ENCODE data around the gene KBTBD8. TPM values are rescaled to one million over a fixed set of nuclear protein-coding genes. Genes with fewer than 3 reads are reported as not detected.

Gene KBTBD8
- total and polyA plus RNA-seq, 7 donors, result 0.55 to 4.0 (median 1.4) TPM

- no peak for DNase-seq
- intact Hi-C loops (cut with DNase I), result no loop called here
Measured at GRCh38 chr3:67033079-67033478, 35.0 kb downstream of the KBTBD8 start.

GRCh38 chr3:67034371-67034770 is 36.3 kb downstream of the KBTBD8 start:
- H3K27me3 ChIP-seq, result no peaks in the 10 kb centered on the region
- H3K4me3 ChIP-seq, result no peak overlapping the region
- no peak for TF ChIP-seq POLR2AphosphoS5 (IDR thresholded peaks at IDR 0.05)
- no peak for TF ChIP-seq EP300 (IDR thresholded peaks at IDR 0.05)
- TF ChIP-seq, protein P1, sequence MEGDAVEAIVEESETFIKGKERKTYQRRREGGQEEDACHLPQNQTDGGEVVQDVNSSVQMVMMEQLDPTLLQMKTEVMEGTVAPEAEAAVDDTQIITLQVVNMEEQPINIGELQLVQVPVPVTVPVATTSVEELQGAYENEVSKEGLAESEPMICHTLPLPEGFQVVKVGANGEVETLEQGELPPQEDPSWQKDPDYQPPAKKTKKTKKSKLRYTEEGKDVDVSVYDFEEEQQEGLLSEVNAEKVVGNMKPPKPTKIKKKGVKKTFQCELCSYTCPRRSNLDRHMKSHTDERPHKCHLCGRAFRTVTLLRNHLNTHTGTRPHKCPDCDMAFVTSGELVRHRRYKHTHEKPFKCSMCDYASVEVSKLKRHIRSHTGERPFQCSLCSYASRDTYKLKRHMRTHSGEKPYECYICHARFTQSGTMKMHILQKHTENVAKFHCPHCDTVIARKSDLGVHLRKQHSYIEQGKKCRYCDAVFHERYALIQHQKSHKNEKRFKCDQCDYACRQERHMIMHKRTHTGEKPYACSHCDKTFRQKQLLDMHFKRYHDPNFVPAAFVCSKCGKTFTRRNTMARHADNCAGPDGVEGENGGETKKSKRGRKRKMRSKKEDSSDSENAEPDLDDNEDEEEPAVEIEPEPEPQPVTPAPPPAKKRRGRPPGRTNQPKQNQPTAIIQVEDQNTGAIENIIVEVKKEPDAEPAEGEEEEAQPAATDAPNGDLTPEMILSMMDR (IDR thresholded peaks at IDR 0.05), result no peak
- TF ChIP-seq POLR2A (IDR thresholded peaks at IDR 0.05), result no peak
- intact Hi-C loops (cut with DNase I), result no loop called here
- no peaks in the 10 kb centered on the region for H3K4me1 ChIP-seq
- DNase-seq, result no peak
- no peaks in the 10 kb centered on the region for H3K9me3 ChIP-seq
- WGBS, 2 donors, result 80 to 88% methylated on average over 3 of the region's 3 CpGs
- H3K27ac ChIP-seq, result no peak overlapping the region
- H3K36me3 ChIP-seq, result no peaks in the 10 kb centered on the region

More at GRCh38 chr3:67033079-67033478, 35.0 kb downstream of the KBTBD8 start:
- Histone ChIP-seq H3K4me3 (no peak overlapping the region), H3K36me3 (no peaks in the 10 kb centered on the region), H3K27ac (no peak overlapping the region), H3K4me1 (no peaks in the 10 kb centered on the region), H3K9me3 (no peaks in the 10 kb centered on the region), H3K27me3 (no peaks in the 10 kb centered on the region)
- TF ChIP-seq, protein P1 (IDR thresholded peaks at IDR 0.05), result no peak
- no peak for TF ChIP-seq POLR2AphosphoS5 (IDR thresholded peaks at IDR 0.05)
- no peak for TF ChIP-seq POLR2A (IDR thresholded peaks at IDR 0.05)
- TF ChIP-seq EP300 (IDR thresholded peaks at IDR 0.05), result no peak
- WGBS, 2 donors, result 76 to 85% methylated on average over 2 of the region's 2 CpGs

- DNase-seq, result no peak
- TF ChIP-seq POLR2AphosphoS5 (IDR thresholded peaks at IDR 0.05) (no peak), EP300 (IDR thresholded peaks at IDR 0.05) (no peak), POLR2A (IDR thresholded peaks at IDR 0.05) (no peak)
- TF ChIP-seq, protein P1 (IDR thresholded peaks at IDR 0.05), result no peak
- no peaks in the 10 kb centered on the region for H3K4me1 ChIP-seq
- no peaks in the 10 kb centered on the region for H3K9me3 ChIP-seq
- H3K27ac ChIP-seq, result no peak overlapping the region
- H3K27me3 ChIP-seq, result no peaks in the 10 kb centered on the region
- no peak overlapping the region for H3K4me3 ChIP-seq
- intact Hi-C loops (cut with DNase I), result loop anchor here (2.0 kb wide), 1 partner anchor 67 kb away; no protein-coding TSS in a partner anchor
- WGBS, 2 donors, result 24 to 49% methylated on average over 4 of the region's 4 CpGs
- H3K36me3 ChIP-seq, result no peaks in the 10 kb centered on the region
Measured at GRCh38 chr3:67037615-67038014, 39.5 kb downstream of the KBTBD8 start.

DNA sequence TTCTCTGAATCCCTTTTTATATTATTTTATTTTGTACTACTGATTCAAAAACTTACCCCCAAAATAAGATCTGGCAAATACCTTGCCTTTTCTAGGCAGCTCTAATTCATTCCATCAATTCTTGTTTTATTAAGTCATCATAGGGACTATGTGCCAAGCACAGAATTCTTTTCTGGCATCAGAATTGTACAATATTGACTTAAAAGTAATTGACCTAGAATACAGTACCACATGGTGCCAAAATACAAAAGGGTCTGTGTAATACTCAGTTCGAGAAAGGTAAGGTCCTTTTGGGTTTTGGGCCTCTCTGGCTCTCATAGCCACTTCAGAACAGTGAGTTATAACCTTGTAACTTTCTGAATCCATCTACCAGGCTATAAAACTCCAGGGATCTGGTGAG is 46.2 kb downstream of the KBTBD8 start:
- intact Hi-C loops (cut with DNase I), result no loop called here
- no peak for DNase-seq
- H3K9me3 ChIP-seq, result no peaks in the 10 kb centered on the region
- no peak overlapping the region for H3K4me3 ChIP-seq
- TF ChIP-seq POLR2A (IDR thresholded peaks at IDR 0.05) (no peak), POLR2AphosphoS5 (IDR thresholded peaks at IDR 0.05) (no peak), EP300 (IDR thresholded peaks at IDR 0.05) (no peak)
- TF ChIP-seq, protein P1 (IDR thresholded peaks at IDR 0.05), result no peak
- H3K36me3 ChIP-seq, result no peaks in the 10 kb centered on the region
- no peak overlapping the region for H3K27ac ChIP-seq
- peaks cover 0 to 9% (median 0%) of the 10 kb centered on the region in 4 donors for H3K4me1 ChIP-seq
- WGBS, 2 donors, result 44 to 81% methylated on average over 1 of the region's 1 CpG
- H3K27me3 ChIP-seq, result no peaks in the 10 kb centered on the region

- peaks cover 0 to 9% (median 0%) of the 10 kb centered on the region in 4 donors for H3K4me1 ChIP-seq
- H3K36me3 ChIP-seq, result no peaks in the 10 kb centered on the region
- intact Hi-C loops (cut with DNase I), result no loop called here
- no peaks in the 10 kb centered on the region for H3K9me3 ChIP-seq
- H3K4me3 ChIP-seq, result no peak overlapping the region
- no peak for DNase-seq
- 59 to 70% methylated on average over 2 of the region's 2 CpGs for WGBS, 2 donors
- H3K27me3 ChIP-seq, result no peaks in the 10 kb centered on the region
- no peak overlapping the region for H3K27ac ChIP-seq
- TF ChIP-seq EP300 (IDR thresholded peaks at IDR 0.05) (no peak), POLR2AphosphoS5 (IDR thresholded peaks at IDR 0.05) (no peak), POLR2A (IDR thresholded peaks at IDR 0.05) (no peak)
- TF ChIP-seq, protein P1 (IDR thresholded peaks at IDR 0.05), result no peak
Measured at GRCh38 chr3:67044955-67045354, 46.8 kb downstream of the KBTBD8 start.

Data from sigmoid colon (tissue), 7 donors.